GM12878 (cell line): ENCODE data around the gene PPP1R3C. TPM values are rescaled to one million over a fixed set of nuclear protein-coding genes. Genes with fewer than 3 reads are reported as not detected.

Experiments
- ATAC-seq: fragments of 200-7000 bp; cut with Tn5 transposase; 3 replicates; pipeline ENCODE4 v1.9.1; 2020; ENCODE audit warnings: mild to moderate bottlenecking, moderate library complexity
- BruUV-seq: library from RNA; stranded (reverse); fragments of 400-500 nt; replicated peaks from 2 replicates; lab custom pipeline; 2021; lab: Mats Ljungman, UMichigan
- CTCF ChIA-PET: fragments of 300-600 bp; sonication (Branson Sonifier 250); formaldehyde crosslinking; extraction: SDS; loops from one replicate; lab custom pipeline; 2021; ENCODE audit warnings: inconsistent platforms; lab: Yijun Ruan, JAX
- POLR2A ChIA-PET: fragments of 350-600 bp; formaldehyde crosslinking; extraction: SDS; loops from one replicate; lab custom pipeline; 2021; ENCODE audit warnings: inconsistent platforms; lab: Charles Lee
- RAD21 ChIA-PET: fragments of 300-600 bp; sonication (Branson Sonifier 250); formaldehyde crosslinking; loops from one replicate; lab custom pipeline; 2023; ENCODE audit warnings: antibody characterized with exemption; ENCODE audit not compliant: unreplicated experiment; lab: Charles Lee
- SMC1A ChIA-PET: fragments of 300-600 bp; sonication (Branson Sonifier 250); formaldehyde crosslinking; loops from one replicate; lab custom pipeline; 2023; ENCODE audit not compliant: unreplicated experiment, uncharacterized antibody; lab: Charles Lee
- DNase-seq: peaks from one replicate; pipeline ENCODE4 v3.0.0-alpha.2; 2011; ENCODE audit warnings: low read depth, low spot score
- FAIRE-seq: peaks from 3 replicates; lab custom pipeline; 2011; peaks lifted over from hg19 to GRCh38; lab: Jason Lieb, UNC
- H2AFZ ChIP-seq: 2 replicates; pipeline ENCODE4 v1.6.0; 2011; ENCODE audit warnings: low read depth, low read length, control low read depth; ENCODE audit not compliant: control insufficient read depth
- H3K27ac ChIP-seq: 2 replicates; pipeline ENCODE4 v1.5.1; 2011; ENCODE audit warnings: control low read depth; ENCODE audit not compliant: control insufficient read depth, insufficient read depth
- H3K27me3 ChIP-seq, 2 experiments: replicated peaks in 1 of 2; 2 replicates each; pipeline versions ENCODE4 v1.6.0 to v1.6.1; 2011; ENCODE audit warnings: low read length in 1 of 2; ENCODE audit not compliant: control insufficient read depth in 2 of 2, insufficient read depth in 2 of 2
- H3K36me3 ChIP-seq, 2 experiments: 2 replicates each; pipeline ENCODE4 v1.5.1; 2011; ENCODE audit warnings: low read length in 1 of 2; ENCODE audit not compliant: control insufficient read depth in 2 of 2, insufficient read depth in 2 of 2
- H3K4me1 ChIP-seq: 2 replicates; pipeline ENCODE4 v1.6.1; 2011; ENCODE audit warnings: mild to moderate bottlenecking, low read length, moderate library complexity, mixed read lengths; ENCODE audit not compliant: control insufficient read depth, insufficient read depth
- H3K4me2 ChIP-seq: 2 replicates; pipeline ENCODE4 v1.6.0; 2011; ENCODE audit warnings: control low read depth; ENCODE audit not compliant: control insufficient read depth, insufficient read depth
- H3K4me3 ChIP-seq: fragments of 200-600 bp; sonication (generic); 2 replicates; pipeline ENCODE4 v1.5.1; 2016
- H3K79me2 ChIP-seq: 2 replicates; pipeline ENCODE4 v1.6.0; 2011; ENCODE audit warnings: low read length; ENCODE audit not compliant: control insufficient read depth, insufficient read depth
- H3K9ac ChIP-seq: 2 replicates; pipeline ENCODE4 v1.8.0; 2011; ENCODE audit warnings: low read length, control low read depth, mixed read lengths; ENCODE audit not compliant: control insufficient read depth, insufficient read depth
- H3K9me3 ChIP-seq: replicated peaks from 3 replicates; pipeline ENCODE4 v1.5.1; 2011; ENCODE audit warnings: mild to moderate bottlenecking, low read length; ENCODE audit not compliant: control insufficient read depth, insufficient read depth
- H4K20me1 ChIP-seq: 2 replicates; pipeline ENCODE4 v1.6.0; 2011; ENCODE audit not compliant: control insufficient read depth, insufficient read depth
- ASH2L ChIP-seq: fragments of 300-600, 200-600 bp; sonication (generic); IDR thresholded peaks from 2 replicates; pipeline ENCODE4 v1.6.1; 2017; ENCODE audit warnings: low read depth, mild to moderate bottlenecking, borderline replicate concordance
- ESRRA ChIP-seq: IDR thresholded peaks from 2 replicates; pipeline ENCODE4 v1.6.1; 2012; ENCODE audit warnings: mild to moderate bottlenecking, low read length, improper control_type of control experiment
- HCFC1 ChIP-seq: fragments of 150-350 bp; IDR thresholded peaks from 2 replicates; pipeline ENCODE4 v1.6.1; 2014; ENCODE audit warnings: low read length
- JUNB ChIP-seq: IDR thresholded peaks from 2 replicates; pipeline ENCODE4 v1.6.1; 2016; ENCODE audit warnings: antibody characterized with exemption, mild to moderate bottlenecking
- MTA2 ChIP-seq: fragments of 450-650 bp; IDR thresholded peaks from 2 replicates; pipeline ENCODE4 v1.6.1; 2016; ENCODE audit warnings: low read depth, mild to moderate bottlenecking, moderate library complexity
- MYC ChIP-seq: IDR thresholded peaks from 2 replicates; pipeline ENCODE4 v1.6.1; 2011; ENCODE audit warnings: mild to moderate bottlenecking, low read length, moderate library complexity, inconsistent platforms; ENCODE audit not compliant: insufficient read depth, insufficient replicate concordance, insufficient read length, severe bottlenecking
- NBN ChIP-seq: fragments of 450-650 bp; IDR thresholded peaks from 2 replicates; pipeline ENCODE4 v1.6.1; 2016
- NFXL1 ChIP-seq: fragments of 450-650 bp; IDR thresholded peaks from 2 replicates; pipeline ENCODE4 v1.6.1; 2017; ENCODE audit warnings: antibody characterized with exemption, mild to moderate bottlenecking, borderline replicate concordance
- NR2F1 ChIP-seq: fragments of 450-650 bp; conservative IDR thresholded peaks from 2 replicates; pipeline ENCODE4 v1.6.1; 2017; ENCODE audit warnings: mild to moderate bottlenecking
- SREBF1 ChIP-seq: IDR thresholded peaks from 2 replicates; pipeline ENCODE4 v1.6.1; 2012; ENCODE audit warnings: mild to moderate bottlenecking, low read length
- SREBF2 ChIP-seq: IDR thresholded peaks from 2 replicates; pipeline ENCODE4 v1.6.1; 2012; ENCODE audit warnings: mild to moderate bottlenecking, low read length
- TARDBP ChIP-seq: IDR thresholded peaks from 2 replicates; pipeline ENCODE4 v1.6.1; 2016; ENCODE audit warnings: borderline replicate concordance
- ZZZ3 ChIP-seq: IDR thresholded peaks from 2 replicates; pipeline ENCODE4 v1.6.1; 2011; ENCODE audit warnings: low read depth; ENCODE audit not compliant: control insufficient read depth, insufficient read length
- in situ Hi-C: fragments of 300-500 bp; cut with MboI; formaldehyde crosslinking; loops from 9 replicates; pipeline ENCODE4 v1.14.3; 2018; ENCODE audit warnings: mixed read lengths
- intact Hi-C: fragments of 100-400 bp; cut with micrococcal nuclease; formaldehyde crosslinking; loops from one replicate; pipeline ENCODE4 v1.14.2; 2022; ENCODE audit not compliant: unreplicated experiment
- polyA plus RNA-seq, 11 experiments: library from polyadenylated mRNA; depleted of rRNA in 4 of 11; unstranded in 6 of 11; stranded (reverse) in 5 of 11; fragments of >200 nt; fragmentation: Nextera tagmentation in 4 of 11; fragmentation: Illumina TruSeq in 1 of 11; extraction: Ambion mirVana in 4 of 11; extraction: Trizol in 1 of 11; gene quantifications; 1 replicate in 1 of 11; 2 replicates in 10 of 11; pipeline versions ENCODE4 v1.2.1 to v1.2.3, GENCODE V29; 2011 to 2016; ENCODE audit warnings: inconsistent platforms in 2 of 11, missing spikeins in 2 of 11, low read depth in 1 of 11
- total RNA-seq, 4 experiments: library from RNA; depleted of rRNA in 3 of 4; stranded (reverse); fragments of >200 nt in 3 of 4; fragmentation: Illumina TruSeq in 1 of 4; extraction: Trizol in 1 of 4; gene quantifications; 2 replicates each; pipeline versions ENCODE4 v1.2.1 to v1.2.3, GENCODE V29; 2013 to 2021
- TF ChIP-seq, protein P1 (sequence below): fragments of 450-650 bp; IDR thresholded peaks from 2 replicates; pipeline ENCODE4 v1.6.1; 2018; ENCODE audit warnings: mild to moderate bottlenecking, low read depth, moderate library complexity; ENCODE audit not compliant: partially characterized antibody
- TF ChIP-seq, protein P2 (sequence below): fragments of 450-650 bp; IDR thresholded peaks from 2 replicates; pipeline ENCODE4 v1.6.1; 2017; ENCODE audit warnings: mild to moderate bottlenecking, moderate library complexity
- TF ChIP-seq, protein P3 (sequence below): IDR thresholded peaks from 2 replicates; pipeline ENCODE4 v1.6.1; 2012; ENCODE audit warnings: low read depth, low read length, improper control_type of control experiment

Gene PPP1R3C
- total and polyA plus RNA-seq, 10 of the 15 experiments (the other 5 are each of a cell fraction or from before 2014, with no cell fraction given) = 0.01 to 0.08 (median 0.04) TPM; not detected in 6

DNA sequence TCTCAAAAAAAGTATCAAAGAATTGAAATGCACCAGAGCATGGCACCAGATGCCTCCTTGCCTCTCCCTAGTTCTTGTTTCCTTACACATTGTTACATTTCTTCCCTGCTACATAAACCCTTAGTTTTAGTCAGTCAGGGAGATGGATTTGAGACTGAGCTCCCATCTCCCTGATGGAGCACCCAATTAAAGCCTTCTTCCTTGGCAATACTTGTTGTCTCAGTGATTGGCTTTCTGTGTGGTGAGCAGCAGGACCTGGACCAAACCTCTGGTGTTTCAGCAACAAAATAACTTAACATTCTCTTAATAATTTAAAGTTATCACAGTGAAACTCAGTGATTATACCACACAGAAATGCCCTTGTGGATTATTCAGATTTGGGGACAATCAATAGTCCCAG lies 26.9 kb downstream of the PPP1R3C start:
- ChIA-PET RAD21 (no interaction called here), CTCF (no interaction called here), SMC1A (no interaction called here), POLR2A (no interaction called here)
- no peak overlapping the region for H3K4me2 ChIP-seq
- H2AFZ ChIP-seq = no peak overlapping the region
- intact Hi-C loops (no loop called here), in situ Hi-C loops (no loop called here)
- no peaks in the 10 kb centered on the region for H3K79me2 ChIP-seq
- H3K36me3 ChIP-seq = no peaks in the 10 kb centered on the region
- no peaks in the 10 kb centered on the region for H3K4me1 ChIP-seq
- H4K20me1 ChIP-seq = no peaks in the 10 kb centered on the region
- H3K9me3 ChIP-seq = no peaks in the 10 kb centered on the region
- no peaks in the 10 kb centered on the region for H3K27me3 ChIP-seq
- H3K4me3 ChIP-seq = no peak overlapping the region
- ATAC-seq (no peak), FAIRE-seq (no peak), DNase-seq (no peak)
- no peak overlapping the region for H3K27ac ChIP-seq
- no TSS peak for BruUV-seq
- no peak overlapping the region for H3K9ac ChIP-seq
- TF ChIP-seq NBN (no peak), TARDBP (no peak), SREBF2 (no peak), MTA2 (no peak), SREBF1 (no peak), ZZZ3 (no peak), NR2F1 (no peak), ASH2L (no peak), NFXL1 (no peak), HCFC1 (no peak), JUNB (no peak), ESRRA (no peak), MYC (no peak)
- TF ChIP-seq, protein P1, sequence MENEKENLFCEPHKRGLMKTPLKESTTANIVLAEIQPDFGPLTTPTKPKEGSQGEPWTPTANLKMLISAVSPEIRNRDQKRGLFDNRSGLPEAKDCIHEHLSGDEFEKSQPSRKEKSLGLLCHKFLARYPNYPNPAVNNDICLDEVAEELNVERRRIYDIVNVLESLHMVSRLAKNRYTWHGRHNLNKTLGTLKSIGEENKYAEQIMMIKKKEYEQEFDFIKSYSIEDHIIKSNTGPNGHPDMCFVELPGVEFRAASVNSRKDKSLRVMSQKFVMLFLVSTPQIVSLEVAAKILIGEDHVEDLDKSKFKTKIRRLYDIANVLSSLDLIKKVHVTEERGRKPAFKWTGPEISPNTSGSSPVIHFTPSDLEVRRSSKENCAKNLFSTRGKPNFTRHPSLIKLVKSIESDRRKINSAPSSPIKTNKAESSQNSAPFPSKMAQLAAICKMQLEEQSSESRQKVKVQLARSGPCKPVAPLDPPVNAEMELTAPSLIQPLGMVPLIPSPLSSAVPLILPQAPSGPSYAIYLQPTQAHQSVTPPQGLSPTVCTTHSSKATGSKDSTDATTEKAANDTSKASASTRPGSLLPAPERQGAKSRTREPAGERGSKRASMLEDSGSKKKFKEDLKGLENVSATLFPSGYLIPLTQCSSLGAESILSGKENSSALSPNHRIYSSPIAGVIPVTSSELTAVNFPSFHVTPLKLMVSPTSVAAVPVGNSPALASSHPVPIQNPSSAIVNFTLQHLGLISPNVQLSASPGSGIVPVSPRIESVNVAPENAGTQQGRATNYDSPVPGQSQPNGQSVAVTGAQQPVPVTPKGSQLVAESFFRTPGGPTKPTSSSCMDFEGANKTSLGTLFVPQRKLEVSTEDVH = no peak
- TF ChIP-seq, protein P2, sequence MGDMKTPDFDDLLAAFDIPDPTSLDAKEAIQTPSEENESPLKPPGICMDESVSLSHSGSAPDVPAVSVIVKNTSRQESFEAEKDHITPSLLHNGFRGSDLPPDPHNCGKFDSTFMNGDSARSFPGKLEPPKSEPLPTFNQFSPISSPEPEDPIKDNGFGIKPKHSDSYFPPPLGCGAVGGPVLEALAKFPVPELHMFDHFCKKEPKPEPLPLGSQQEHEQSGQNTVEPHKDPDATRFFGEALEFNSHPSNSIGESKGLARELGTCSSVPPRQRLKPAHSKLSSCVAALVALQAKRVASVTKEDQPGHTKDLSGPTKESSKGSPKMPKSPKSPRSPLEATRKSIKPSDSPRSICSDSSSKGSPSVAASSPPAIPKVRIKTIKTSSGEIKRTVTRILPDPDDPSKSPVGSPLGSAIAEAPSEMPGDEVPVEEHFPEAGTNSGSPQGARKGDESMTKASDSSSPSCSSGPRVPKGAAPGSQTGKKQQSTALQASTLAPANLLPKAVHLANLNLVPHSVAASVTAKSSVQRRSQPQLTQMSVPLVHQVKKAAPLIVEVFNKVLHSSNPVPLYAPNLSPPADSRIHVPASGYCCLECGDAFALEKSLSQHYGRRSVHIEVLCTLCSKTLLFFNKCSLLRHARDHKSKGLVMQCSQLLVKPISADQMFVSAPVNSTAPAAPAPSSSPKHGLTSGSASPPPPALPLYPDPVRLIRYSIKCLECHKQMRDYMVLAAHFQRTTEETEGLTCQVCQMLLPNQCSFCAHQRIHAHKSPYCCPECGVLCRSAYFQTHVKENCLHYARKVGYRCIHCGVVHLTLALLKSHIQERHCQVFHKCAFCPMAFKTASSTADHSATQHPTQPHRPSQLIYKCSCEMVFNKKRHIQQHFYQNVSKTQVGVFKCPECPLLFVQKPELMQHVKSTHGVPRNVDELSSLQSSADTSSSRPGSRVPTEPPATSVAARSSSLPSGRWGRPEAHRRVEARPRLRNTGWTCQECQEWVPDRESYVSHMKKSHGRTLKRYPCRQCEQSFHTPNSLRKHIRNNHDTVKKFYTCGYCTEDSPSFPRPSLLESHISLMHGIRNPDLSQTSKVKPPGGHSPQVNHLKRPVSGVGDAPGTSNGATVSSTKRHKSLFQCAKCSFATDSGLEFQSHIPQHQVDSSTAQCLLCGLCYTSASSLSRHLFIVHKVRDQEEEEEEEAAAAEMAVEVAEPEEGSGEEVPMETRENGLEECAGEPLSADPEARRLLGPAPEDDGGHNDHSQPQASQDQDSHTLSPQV = no peak
- TF ChIP-seq, protein P3, sequence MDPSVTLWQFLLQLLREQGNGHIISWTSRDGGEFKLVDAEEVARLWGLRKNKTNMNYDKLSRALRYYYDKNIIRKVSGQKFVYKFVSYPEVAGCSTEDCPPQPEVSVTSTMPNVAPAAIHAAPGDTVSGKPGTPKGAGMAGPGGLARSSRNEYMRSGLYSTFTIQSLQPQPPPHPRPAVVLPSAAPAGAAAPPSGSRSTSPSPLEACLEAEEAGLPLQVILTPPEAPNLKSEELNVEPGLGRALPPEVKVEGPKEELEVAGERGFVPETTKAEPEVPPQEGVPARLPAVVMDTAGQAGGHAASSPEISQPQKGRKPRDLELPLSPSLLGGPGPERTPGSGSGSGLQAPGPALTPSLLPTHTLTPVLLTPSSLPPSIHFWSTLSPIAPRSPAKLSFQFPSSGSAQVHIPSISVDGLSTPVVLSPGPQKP = no peak
